GM12865 (cell line): ENCODE data around the gene ASIP.
A peak's percentile ranks its signal among the peaks of the same experiment; 100 is the strongest.
"Not testable (repeated sequence)": the region's sequence is repeated elsewhere in the genome, so short reads cannot be mapped to it uniquely, and the experiment has no call there.

Experiments
- DNase-seq: peaks from one replicate; pipeline ENCODE4 v3.0.0; 2010; ENCODE audit warnings: low read depth
- H3K4me3 ChIP-seq: 2 replicates; pipeline ENCODE4 v1.5.1; 2011; ENCODE audit warnings: mild to moderate bottlenecking, low read depth, low read length, control low read depth
- CTCF ChIP-seq: IDR thresholded peaks from 2 replicates; pipeline ENCODE4 v1.5.1; 2011; ENCODE audit warnings: low read length, control low read depth, low read depth, inconsistent platforms; ENCODE audit not compliant: insufficient read depth; ENCODE audit errors: missing control alignments

The ASIP gene

GRCh38 chr20:34256629-34257124 lies 15.5 kb downstream of the ASIP start:
- TF ChIP-seq CTCF = no peak
- no peak overlapping the region for H3K4me3 ChIP-seq
- DNase-seq = no peak

- TF ChIP-seq CTCF = no peak
- no peak for DNase-seq
- no peak overlapping the region for H3K4me3 ChIP-seq
Observed at GRCh38 chr20:34260208-34260942, 19.2 kb downstream of the ASIP start.

GRCh38 chr20:34262488-34263288 lies 21.5 kb downstream of the ASIP start:
- peak; percentile 30 for DNase-seq
- H3K4me3 ChIP-seq = no peak overlapping the region
- no peak for TF ChIP-seq CTCF

- DNase-seq, H3K4me3 ChIP-seq: not testable (repeated sequence)
Observed at GRCh38 chr20:34263468-34263867, 22.2 kb downstream of the ASIP start.

- H3K4me3 ChIP-seq = no peak overlapping the region
- TF ChIP-seq CTCF = no peak
- DNase-seq = no peak
Observed at GRCh38 chr20:34264141-34264540, 22.9 kb downstream of the ASIP start.

GRCh38 chr20:34268145-34268544 lies 26.9 kb downstream of the ASIP start:
- no peak overlapping the region for H3K4me3 ChIP-seq
- no peak for DNase-seq
- TF ChIP-seq CTCF = no peak

- H3K4me3 ChIP-seq = no peak overlapping the region
- TF ChIP-seq CTCF = no peak
- no peak for DNase-seq
Observed at GRCh38 chr20:34268851-34269636, 27.8 kb downstream of the ASIP start.
